ENCODE results near the gene ERGIC2. TPM values are rescaled to one million over a fixed set of nuclear protein-coding genes. Genes with fewer than 3 reads are reported as not detected.

The ERGIC2 gene
- total RNA-seq: 88.7 and 91.5 TPM in 2 replicates

- H3K36me3 Mint-ChIP-seq (ENCODE audit: low read depth): peaks cover 21% of the 10 kb centered on the region
- peaks cover 33% of the 10 kb centered on the region for H3K4me1 Mint-ChIP-seq (ENCODE audit: low read depth)
- peaks cover 2% of the 10 kb centered on the region for H3K27me3 Mint-ChIP-seq (ENCODE audit: low read depth)
- peak; percentile 88 for DNase-seq (ENCODE audit: low spot score)
- intact Hi-C loops (cut with micrococcal nuclease): loop anchor here (1.0 to 5.0 kb wide), 4 partner anchors 9 to 1316 kb away; partner anchors contain the start of gene IPO8
- H3K27ac Mint-ChIP-seq: peak within 1 kb of the TSS; percentile 92
- peak within 1 kb of the TSS; percentile 91 for H3K4me3 Mint-ChIP-seq (ENCODE audit: low read depth)
- H3K9me3 Mint-ChIP-seq: no peaks in the 10 kb centered on the region
Measured at GRCh38 chr12:29380536-29381523, at the start of gene ERGIC2. Gene ERGIC2, minus strand, starts transcription at chr12:29381172. Its CDS starts 9,539 bp downstream, at chr12:29371633.

GRCh38 chr12:29430716-29431044 is 49.7 kb upstream of the ERGIC2 start:
- DNase-seq (ENCODE audit: low spot score): no peak
- no peaks in the 10 kb centered on the region for H3K9me3 Mint-ChIP-seq
- no peaks in the 10 kb centered on the region for H3K27me3 Mint-ChIP-seq (ENCODE audit: low read depth)
- H3K4me1 Mint-ChIP-seq (ENCODE audit: low read depth): peaks cover 2% of the 10 kb centered on the region
- intact Hi-C loops (cut with micrococcal nuclease): no loop called here
- no peak overlapping the region for H3K4me3 Mint-ChIP-seq (ENCODE audit: low read depth)
- H3K27ac Mint-ChIP-seq: no peak overlapping the region
- no peaks in the 10 kb centered on the region for H3K36me3 Mint-ChIP-seq (ENCODE audit: low read depth)

- H3K27ac Mint-ChIP-seq: no peak overlapping the region
- no peaks in the 10 kb centered on the region for H3K27me3 Mint-ChIP-seq (ENCODE audit: low read depth)
- H3K4me1 Mint-ChIP-seq (ENCODE audit: low read depth): peaks cover 2% of the 10 kb centered on the region
- no peak for DNase-seq (ENCODE audit: low spot score)
- H3K4me3 Mint-ChIP-seq (ENCODE audit: low read depth): no peak overlapping the region
- intact Hi-C loops (cut with micrococcal nuclease): no loop called here
- H3K9me3 Mint-ChIP-seq: no peaks in the 10 kb centered on the region
- H3K36me3 Mint-ChIP-seq (ENCODE audit: low read depth): no peaks in the 10 kb centered on the region
Measured at GRCh38 chr12:29429999-29430715, 49.2 kb upstream of the ERGIC2 start.

GRCh38 chr12:29428633-29429032 is 47.7 kb upstream of the ERGIC2 start:
- Mint-ChIP-seq H3K9me3 (no peaks in the 10 kb centered on the region), H3K27me3 (ENCODE audit: low read depth) (no peaks in the 10 kb centered on the region), H3K4me3 (ENCODE audit: low read depth) (no peak overlapping the region), H3K27ac (no peak overlapping the region), H3K36me3 (ENCODE audit: low read depth) (no peaks in the 10 kb centered on the region), H3K4me1 (ENCODE audit: low read depth) (peaks cover 2% of the 10 kb centered on the region)
- intact Hi-C loops (cut with micrococcal nuclease): no loop called here
- DNase-seq (ENCODE audit: low spot score): no peak

- peaks cover 2% of the 10 kb centered on the region for H3K4me1 Mint-ChIP-seq (ENCODE audit: low read depth)
- DNase-seq (ENCODE audit: low spot score): no peak
- intact Hi-C loops (cut with micrococcal nuclease): no loop called here
- H3K36me3 Mint-ChIP-seq (ENCODE audit: low read depth): no peaks in the 10 kb centered on the region
- no peak overlapping the region for H3K27ac Mint-ChIP-seq
- H3K9me3 Mint-ChIP-seq: no peaks in the 10 kb centered on the region
- no peaks in the 10 kb centered on the region for H3K27me3 Mint-ChIP-seq (ENCODE audit: low read depth)
- no peak overlapping the region for H3K4me3 Mint-ChIP-seq (ENCODE audit: low read depth)
Measured at GRCh38 chr12:29427964-29428363, 47.0 kb upstream of the ERGIC2 start.

- Mint-ChIP-seq H3K36me3 (ENCODE audit: low read depth) (no peaks in the 10 kb centered on the region), H3K9me3 (no peaks in the 10 kb centered on the region), H3K4me3 (ENCODE audit: low read depth) (no peak overlapping the region), H3K4me1 (ENCODE audit: low read depth) (peaks cover 2% of the 10 kb centered on the region), H3K27ac (no peak overlapping the region), H3K27me3 (ENCODE audit: low read depth) (no peaks in the 10 kb centered on the region)
- no peak for DNase-seq (ENCODE audit: low spot score)
- intact Hi-C loops (cut with micrococcal nuclease): no loop called here
Measured at GRCh38 chr12:29426498-29426897, 45.5 kb upstream of the ERGIC2 start.

GRCh38 chr12:29425722-29426121 is 44.8 kb upstream of the ERGIC2 start:
- DNase-seq (ENCODE audit: low spot score): no peak
- Mint-ChIP-seq H3K27me3 (ENCODE audit: low read depth) (no peaks in the 10 kb centered on the region), H3K4me3 (ENCODE audit: low read depth) (no peak overlapping the region), H3K9me3 (no peaks in the 10 kb centered on the region), H3K36me3 (ENCODE audit: low read depth) (no peaks in the 10 kb centered on the region), H3K27ac (no peak overlapping the region), H3K4me1 (ENCODE audit: low read depth) (peaks cover 2% of the 10 kb centered on the region)
- intact Hi-C loops (cut with micrococcal nuclease): no loop called here

DNA sequence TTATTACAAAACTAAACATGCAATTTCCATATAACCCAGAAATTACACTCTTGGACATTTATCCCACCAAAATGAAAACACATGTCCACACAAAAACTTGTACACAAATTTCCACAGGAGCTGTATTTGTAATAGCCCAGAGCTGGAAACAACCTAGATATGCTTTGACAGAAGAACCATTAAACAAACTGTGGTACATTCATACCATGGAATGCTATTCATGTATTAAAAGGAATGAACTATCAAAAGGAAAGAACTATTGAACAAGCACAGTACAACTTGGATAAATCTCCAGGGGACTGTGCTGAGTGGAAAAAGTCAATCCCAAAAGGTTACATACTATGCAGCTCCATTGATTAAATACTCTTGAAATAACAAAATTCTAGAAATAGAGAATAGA is 35.8 kb upstream of the ERGIC2 start:
- DNase-seq (ENCODE audit: low spot score): no peak
- H3K9me3 Mint-ChIP-seq: no peaks in the 10 kb centered on the region
- no peaks in the 10 kb centered on the region for H3K4me1 Mint-ChIP-seq (ENCODE audit: low read depth)
- no peaks in the 10 kb centered on the region for H3K36me3 Mint-ChIP-seq (ENCODE audit: low read depth)
- no peak overlapping the region for H3K4me3 Mint-ChIP-seq (ENCODE audit: low read depth)
- peaks cover 20% of the 10 kb centered on the region for H3K27me3 Mint-ChIP-seq (ENCODE audit: low read depth)
- no peak overlapping the region for H3K27ac Mint-ChIP-seq
- intact Hi-C loops (cut with micrococcal nuclease): no loop called here

DNA sequence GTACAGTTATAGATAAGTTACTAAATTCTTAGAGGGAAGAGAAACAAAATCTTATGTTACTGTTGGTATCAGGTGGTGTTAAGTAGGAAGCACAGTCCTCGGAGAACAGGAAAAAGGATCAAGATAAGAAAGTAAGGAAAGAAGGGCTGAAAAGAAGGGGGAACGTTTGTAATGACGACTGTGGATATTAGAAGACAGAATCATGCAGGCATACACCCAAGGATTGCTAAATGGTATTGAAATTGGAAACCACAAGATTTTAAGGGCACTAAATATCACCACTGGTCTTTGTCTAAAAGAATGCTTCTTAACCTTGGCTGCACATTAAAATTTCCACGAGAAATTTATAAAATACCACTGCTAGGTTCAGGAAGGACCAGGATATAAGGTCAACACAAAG is 34.1 kb upstream of the ERGIC2 start:
- intact Hi-C loops (cut with micrococcal nuclease): no loop called here
- no peaks in the 10 kb centered on the region for H3K36me3 Mint-ChIP-seq (ENCODE audit: low read depth)
- no peak overlapping the region for H3K27ac Mint-ChIP-seq
- H3K27me3 Mint-ChIP-seq (ENCODE audit: low read depth): peaks cover 19% of the 10 kb centered on the region
- H3K4me1 Mint-ChIP-seq (ENCODE audit: low read depth): no peaks in the 10 kb centered on the region
- H3K9me3 Mint-ChIP-seq: no peaks in the 10 kb centered on the region
- DNase-seq (ENCODE audit: low spot score): no peak
- H3K4me3 Mint-ChIP-seq (ENCODE audit: low read depth): no peak overlapping the region

DNA sequence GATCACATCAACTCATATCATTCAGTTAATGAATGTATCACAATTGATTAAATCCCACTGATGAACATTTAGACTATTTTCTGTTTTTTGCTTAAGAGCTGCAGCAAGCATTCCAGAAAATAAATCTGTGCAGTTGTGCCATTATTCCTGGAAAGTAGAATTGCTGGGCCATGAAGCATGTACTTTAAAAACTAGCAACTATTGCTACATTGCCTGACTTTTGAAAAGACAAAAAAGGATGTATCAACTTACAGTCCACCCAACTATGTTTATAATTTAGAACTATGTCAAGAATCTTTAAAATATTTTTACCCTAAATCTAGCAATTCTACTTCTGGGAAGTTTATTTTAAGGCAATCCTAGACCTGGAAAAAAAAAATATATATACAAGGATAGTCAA is 33.4 kb upstream of the ERGIC2 start:
- Mint-ChIP-seq H3K4me1 (ENCODE audit: low read depth) (no peaks in the 10 kb centered on the region), H3K27me3 (ENCODE audit: low read depth) (peaks cover 17% of the 10 kb centered on the region), H3K27ac (no peak overlapping the region), H3K9me3 (no peaks in the 10 kb centered on the region), H3K4me3 (ENCODE audit: low read depth) (no peak overlapping the region), H3K36me3 (ENCODE audit: low read depth) (no peaks in the 10 kb centered on the region)
- intact Hi-C loops (cut with micrococcal nuclease): no loop called here
- DNase-seq (ENCODE audit: low spot score): no peak

- no peak overlapping the region for H3K27ac Mint-ChIP-seq
- no peaks in the 10 kb centered on the region for H3K36me3 Mint-ChIP-seq (ENCODE audit: low read depth)
- H3K27me3 Mint-ChIP-seq (ENCODE audit: low read depth): peaks cover 16% of the 10 kb centered on the region
- no peaks in the 10 kb centered on the region for H3K4me1 Mint-ChIP-seq (ENCODE audit: low read depth)
- intact Hi-C loops (cut with micrococcal nuclease): no loop called here
- no peaks in the 10 kb centered on the region for H3K9me3 Mint-ChIP-seq
- no peak overlapping the region for H3K4me3 Mint-ChIP-seq (ENCODE audit: low read depth)
- DNase-seq (ENCODE audit: low spot score): no peak
Measured at GRCh38 chr12:29405561-29405960, 24.6 kb upstream of the ERGIC2 start.

DNA sequence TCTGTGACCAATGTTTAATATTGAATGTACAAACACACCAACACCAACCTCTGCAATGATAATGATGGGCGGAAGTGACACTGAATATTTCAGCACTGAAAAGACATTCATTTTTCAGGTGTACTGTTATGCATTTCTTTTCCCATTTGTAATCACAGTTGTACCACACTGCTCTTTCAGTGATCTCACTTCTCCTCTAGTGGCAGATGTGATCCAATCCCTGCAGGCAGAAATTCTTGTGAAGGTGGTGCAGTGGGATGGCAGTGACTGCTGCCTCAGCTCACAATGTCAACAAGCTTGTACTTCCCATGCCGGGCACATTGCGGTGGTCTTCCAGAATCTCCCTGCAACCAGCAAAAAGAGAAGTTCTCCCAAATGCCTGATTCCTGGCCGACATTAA is 23.0 kb upstream of the ERGIC2 start:
- Mint-ChIP-seq H3K4me1 (ENCODE audit: low read depth) (no peaks in the 10 kb centered on the region), H3K36me3 (ENCODE audit: low read depth) (no peaks in the 10 kb centered on the region), H3K27ac (no peak overlapping the region), H3K4me3 (ENCODE audit: low read depth) (no peak overlapping the region), H3K9me3 (no peaks in the 10 kb centered on the region), H3K27me3 (ENCODE audit: low read depth) (peaks cover 16% of the 10 kb centered on the region)
- DNase-seq (ENCODE audit: low spot score): no peak
- intact Hi-C loops (cut with micrococcal nuclease): no loop called here

GRCh38 chr12:29402437-29402836 is 21.5 kb upstream of the ERGIC2 start:
- intact Hi-C loops (cut with micrococcal nuclease): no loop called here
- Mint-ChIP-seq H3K9me3 (no peaks in the 10 kb centered on the region), H3K36me3 (ENCODE audit: low read depth) (no peaks in the 10 kb centered on the region), H3K4me1 (ENCODE audit: low read depth) (peaks cover 2% of the 10 kb centered on the region), H3K27ac (no peak overlapping the region), H3K4me3 (ENCODE audit: low read depth) (no peak overlapping the region), H3K27me3 (ENCODE audit: low read depth) (peaks cover 19% of the 10 kb centered on the region)
- DNase-seq (ENCODE audit: low spot score): no peak

Measured in activated T-helper 2 cell treated with anti-CD3 and anti-CD28 coated beads, Interferon-gamma antibody, Interleukin-2, Interleukin-4, amounts not matched to agents 10 μg/mL and 5 μg/mL and 100 μg/mL, durations not matched to agents 14 hours and 24 hours and 36 hours (primary cell).